Skin of body (tissue), 3 donors: ENCODE results near the gene FBXO9. TPM values are rescaled to one million over a fixed set of nuclear protein-coding genes. Genes with fewer than 3 reads are reported as not detected.

Source experiments
- DNase-seq: peaks from one replicate; lab custom pipeline; 2025; lab: John Stamatoyannopoulos, UW
- small RNA-seq: library from RNA; depleted of rRNA; stranded (forward); fragments of <200 nt; gene quantifications from one replicate; pipeline ENCODE3, GENCODE V24; 2014; ENCODE audit warnings: low replicate concordance
- total RNA-seq: library from RNA; depleted of rRNA; stranded (reverse); fragments of >200 nt; gene quantifications from one replicate; pipeline ENCODE4 v1.2.3, GENCODE V29; 2014

Gene FBXO9
- total RNA-seq, 1 donor from 2014 or later: 46.7 TPM

DNA sequence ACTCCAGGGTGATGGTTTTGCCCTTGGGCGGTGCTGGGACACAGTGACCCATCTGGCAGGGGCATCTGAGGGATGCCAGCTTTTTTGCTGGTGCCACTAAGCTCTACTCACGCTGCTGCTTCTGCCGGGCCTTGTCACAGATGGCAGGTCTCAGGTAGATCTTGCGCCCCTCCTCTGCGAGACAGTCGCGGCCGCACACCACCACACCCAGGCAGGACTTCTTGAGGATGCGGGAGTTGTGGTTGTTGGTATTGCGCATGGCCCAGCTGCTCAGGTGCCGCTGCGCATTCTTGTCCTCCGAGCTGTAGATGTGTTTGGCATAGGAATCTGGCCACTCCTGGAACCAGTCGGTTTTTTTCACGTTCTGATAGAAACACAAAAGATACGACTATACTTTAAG lies 68.8 kb downstream of the FBXO9 start:
- DNase-seq: no peak

DNA sequence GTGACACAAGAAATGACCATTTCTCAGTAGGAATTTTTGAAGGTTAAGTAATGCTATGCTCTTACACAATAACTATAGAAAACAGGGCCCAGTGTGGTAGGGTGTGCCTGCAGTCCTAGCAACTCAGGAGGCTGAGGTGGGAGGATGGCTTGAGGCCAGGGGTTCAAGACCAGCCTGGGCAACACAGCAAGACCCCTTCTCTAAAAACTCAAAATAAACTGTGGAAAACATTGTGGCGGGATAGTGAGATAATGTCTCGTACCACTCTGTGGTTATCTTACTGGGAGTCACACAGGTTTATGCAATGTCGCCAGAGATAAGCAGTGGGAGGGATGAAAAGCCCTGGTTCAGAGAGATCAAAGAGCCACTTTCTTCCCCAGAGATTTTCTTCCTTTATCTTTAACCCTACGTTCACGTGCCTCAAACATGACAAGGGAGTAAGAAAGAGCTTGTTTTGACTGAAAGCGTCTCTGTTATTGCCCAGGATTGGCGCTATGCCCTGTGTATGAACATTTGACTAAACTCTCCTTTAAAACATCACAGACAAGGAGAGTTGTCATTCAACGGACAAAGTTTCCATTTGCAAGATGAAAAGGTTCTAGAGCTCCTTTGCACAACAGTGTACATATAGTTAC lies 69.5 kb downstream of the FBXO9 start:
- DNase-seq: no peak

DNA sequence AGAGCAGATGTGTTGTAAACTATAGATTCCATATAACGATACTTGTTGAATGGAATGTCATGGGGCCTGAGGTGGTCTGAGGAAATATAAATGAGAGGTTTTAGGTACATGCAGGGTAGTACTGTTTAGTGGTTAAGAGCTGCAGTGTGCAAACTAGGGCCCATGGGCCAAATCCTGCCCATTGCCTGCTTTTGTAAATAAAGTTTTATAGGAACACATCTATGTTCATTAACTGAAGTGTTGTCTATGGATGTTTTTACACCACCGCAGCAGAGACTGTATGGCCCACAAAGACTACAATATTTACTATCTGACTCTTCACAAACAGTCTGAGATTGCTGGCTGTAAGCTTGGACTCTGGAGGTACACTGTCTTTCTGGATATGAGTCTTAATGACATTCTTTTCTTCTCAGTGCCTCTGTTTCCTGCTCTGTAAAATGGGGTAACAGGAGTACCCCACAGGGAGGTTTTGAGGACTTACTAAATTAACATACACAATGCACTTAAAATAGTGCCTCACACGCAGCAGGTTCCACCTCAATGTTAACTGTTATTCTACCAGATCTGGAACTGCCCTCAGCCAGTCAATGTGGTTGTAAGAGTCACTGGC lies 70.9 kb downstream of the FBXO9 start:
- no peak for DNase-seq

DNA sequence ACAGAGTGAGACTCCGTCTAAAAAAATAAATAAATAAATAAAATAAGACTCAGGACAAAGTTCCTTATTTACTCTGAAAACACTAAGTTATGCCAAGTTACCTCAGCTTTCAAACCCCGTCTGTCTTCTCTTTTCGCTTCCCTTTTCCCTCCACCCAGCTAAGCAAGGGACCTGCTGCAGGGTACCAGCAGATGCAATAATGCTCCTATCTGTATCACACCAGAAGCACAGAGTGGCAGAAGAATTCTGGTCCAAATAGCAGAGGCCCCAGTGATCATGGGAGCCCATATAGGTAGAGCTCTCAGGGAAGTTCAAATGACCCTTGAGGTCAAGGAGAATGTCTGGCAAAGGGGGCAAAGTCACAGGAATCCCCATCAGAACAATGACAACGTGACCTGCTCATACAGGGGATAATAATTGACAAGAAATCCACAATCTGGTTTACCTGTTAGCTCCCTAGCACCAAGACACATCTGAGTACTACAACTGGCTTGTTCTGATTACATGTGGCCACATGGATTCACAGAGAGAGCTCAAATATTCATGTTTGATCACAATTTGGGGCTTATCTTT lies 74.7 kb downstream of the FBXO9 start:
- DNase-seq: no peak

DNA sequence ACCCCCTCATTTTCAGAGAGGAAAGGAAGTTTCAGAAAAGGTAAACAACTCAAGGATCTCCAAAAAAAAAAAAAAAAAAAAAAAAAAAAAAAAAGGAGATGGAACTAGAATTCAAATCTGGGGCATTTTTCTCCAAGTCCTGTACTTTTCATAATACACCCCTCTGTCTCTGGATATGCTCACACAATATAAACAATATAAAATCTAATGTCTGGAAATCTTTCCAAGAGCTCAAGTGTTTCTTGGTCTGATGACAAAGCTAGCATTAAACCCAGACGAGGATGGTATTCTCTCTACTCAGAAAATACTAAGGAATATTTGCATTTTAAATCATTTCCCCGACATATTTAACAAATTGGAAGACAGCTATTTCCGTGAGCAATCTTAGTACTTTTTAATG lies 77.6 kb downstream of the FBXO9 start:
- no peak for DNase-seq

DNA sequence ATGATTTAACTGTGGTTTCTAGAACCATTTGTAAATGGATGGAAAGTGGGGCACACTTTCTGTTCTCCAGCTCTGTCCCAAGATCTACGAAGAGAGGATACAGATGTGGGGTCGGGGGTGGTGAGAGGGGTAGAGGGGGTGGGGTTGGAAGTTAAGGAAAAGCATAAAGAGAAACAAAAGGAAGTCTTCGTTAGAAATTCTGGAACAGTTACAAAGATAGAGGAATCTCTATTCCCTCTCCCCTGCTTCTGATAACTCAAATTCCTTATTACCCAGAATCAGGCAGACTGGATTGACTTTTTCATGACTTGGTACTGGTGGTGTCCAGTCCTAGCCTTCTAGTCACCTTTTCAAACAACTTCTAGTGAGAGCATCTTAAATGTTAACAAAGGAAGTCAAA lies 78.5 kb downstream of the FBXO9 start:
- no peak for DNase-seq

DNA sequence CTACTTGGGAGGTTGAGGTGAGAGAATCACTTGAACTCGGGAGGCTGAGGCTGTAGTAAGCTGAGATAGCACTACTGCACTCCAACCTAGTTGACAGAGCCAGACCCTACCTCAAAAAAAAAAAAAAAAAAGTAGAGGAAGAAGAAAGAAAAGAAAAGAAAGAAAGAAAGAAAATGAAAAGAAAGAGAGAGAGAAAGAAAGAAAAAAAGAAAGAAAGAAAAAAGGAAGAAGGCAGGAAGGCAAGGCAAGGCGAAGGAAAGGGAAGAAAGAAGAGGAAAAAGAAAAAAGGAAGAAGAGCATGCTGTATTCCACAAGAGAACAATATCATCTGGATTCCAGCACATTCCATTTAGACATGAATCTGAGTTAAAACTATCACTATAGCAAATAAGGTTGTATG lies 79.6 kb downstream of the FBXO9 start:
- no peak for DNase-seq

DNA sequence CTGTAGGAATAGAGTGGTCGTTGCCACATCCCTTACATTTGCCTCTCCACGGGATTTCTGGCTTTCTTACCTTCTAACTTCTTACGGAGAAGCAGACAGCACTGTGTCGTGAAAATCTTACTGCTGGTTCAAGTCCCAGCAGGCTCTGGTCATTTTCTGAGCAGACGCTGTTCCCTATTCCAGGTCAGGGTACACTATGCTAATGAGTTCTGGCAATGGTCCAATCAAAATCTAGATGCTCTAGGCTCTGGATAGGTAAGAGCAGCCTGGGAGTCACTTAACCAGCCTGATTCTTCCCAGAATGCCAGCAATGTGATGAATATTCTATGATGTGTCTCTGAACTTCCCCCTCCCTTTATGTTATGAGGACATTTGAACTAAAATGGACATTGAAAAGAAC lies 83.5 kb downstream of the FBXO9 start, which contains the start of gene GCM1:
Gene GCM1 (minus strand): TSS at position 158 of the 400 bp plus-strand sequence. CDS start 3,209 bp downstream, outside the sequence.
- DNase-seq: no peak

Small RNA genes lying within 50 kb of the gene (small RNA-seq; reads per million reads assigned to genes)
- not detected for gene RN7SL244P

Other genes with a start within 250 kb of the FBXO9 start
- gene GSTA5, start 224.6 kb upstream of the FBXO9 start, total RNA-seq: not detected
- 0.39 TPM for gene GSTA3, start 155.7 kb upstream of the FBXO9 start, total RNA-seq
- 47.8 TPM for gene GSTA4, start 70.1 kb upstream of the FBXO9 start, total RNA-seq
- gene CILK1, start 3.6 kb upstream of the FBXO9 start, total RNA-seq: 13.0 TPM
- not detected for gene GCM1, start 83.4 kb downstream of the FBXO9 start, total RNA-seq